BLaER1 treated with 17β-estradiol and CSF1 and Interleukin-3, amounts not matched to agents 10 nM and 100 nM (cell line): ENCODE data around the gene ZC3H7B.

Experiments
- H3K27ac ChIP-seq, 11 experiments: shearing (Covaris generic); formaldehyde crosslinking; 2 replicates each; pipeline ENCODE4 v1.8.1; 2022
- H3K27me3 ChIP-seq, 11 experiments: shearing (Covaris generic); formaldehyde crosslinking; 2 replicates each; pipeline ENCODE4 v1.8.1; 2022
- H3K36me3 ChIP-seq, 11 experiments: shearing (Covaris generic); formaldehyde crosslinking; 2 replicates each; pipeline ENCODE4 v1.8.1; 2022
- H3K4me1 ChIP-seq, 10 experiments: shearing (Covaris generic); formaldehyde crosslinking; 2 replicates each; pipeline ENCODE4 v1.8.1; 2022
- H3K4me2 ChIP-seq, 11 experiments: shearing (Covaris generic); formaldehyde crosslinking; 2 replicates each; pipeline ENCODE4 v1.8.1; 2022
- H3K4me3 ChIP-seq, 10 experiments: shearing (Covaris generic); formaldehyde crosslinking; 2 replicates each; pipeline ENCODE4 v1.8.1; 2022
- H3K9ac ChIP-seq, 11 experiments: shearing (Covaris generic); formaldehyde crosslinking; 2 replicates each; pipeline ENCODE4 v1.8.1; 2022
- H3K9me3 ChIP-seq, 11 experiments: shearing (Covaris generic); formaldehyde crosslinking; replicated peaks in 1 of 11; 2 replicates each; pipeline ENCODE4 v1.8.1; 2022
- H4K20me1 ChIP-seq, 11 experiments: shearing (Covaris generic); formaldehyde crosslinking; 2 replicates each; pipeline ENCODE4 v1.8.1; 2022
- Cebpa-rat ChIP-seq, 11 experiments: shearing (Covaris generic); IDR thresholded peaks; 2 replicates each; pipeline ENCODE4 v1.8.1; 2022

Gene ZC3H7B

DNA sequence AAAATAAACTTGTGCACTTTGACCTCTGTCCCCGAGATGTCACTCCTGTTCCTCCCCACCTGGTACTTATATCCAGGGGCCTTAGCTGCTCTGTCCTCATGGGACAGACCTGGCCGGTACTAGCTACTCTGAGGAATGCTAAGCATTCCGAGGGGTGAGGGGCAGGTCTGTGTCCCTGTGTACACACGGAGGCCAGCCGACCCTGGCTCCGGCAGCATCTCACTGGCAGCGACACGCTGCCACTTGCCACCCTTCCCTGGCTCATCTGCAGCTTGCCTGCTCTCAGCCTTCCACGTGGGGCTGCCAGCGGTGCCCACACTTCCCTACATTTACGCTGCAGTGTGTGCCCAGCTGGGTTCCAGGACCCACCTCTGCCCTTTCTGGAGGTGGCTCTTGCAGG lies 58.8 kb downstream of the ZC3H7B start:
- Histone ChIP-seq H4K20me1 (peaks cover 0 to 53% (median 12%) of the 10 kb centered on the region in 11 experiments; a peak in 11 of 22 replicates), H3K4me1 (no peaks in the 10 kb centered on the region), H3K9me3 (no peaks in the 10 kb centered on the region), H3K4me2 (no peak overlapping the region), H3K36me3 (peaks cover 31 to 59% (median 44%) of the 10 kb centered on the region in 11 experiments), H3K4me3 (no peak overlapping the region), H3K27ac (no peak overlapping the region), H3K9ac (no peak overlapping the region), H3K27me3 (no peaks in the 10 kb centered on the region)
- TF ChIP-seq Cebpa-rat (IDR thresholded peaks at IDR 0.05): no peak

DNA sequence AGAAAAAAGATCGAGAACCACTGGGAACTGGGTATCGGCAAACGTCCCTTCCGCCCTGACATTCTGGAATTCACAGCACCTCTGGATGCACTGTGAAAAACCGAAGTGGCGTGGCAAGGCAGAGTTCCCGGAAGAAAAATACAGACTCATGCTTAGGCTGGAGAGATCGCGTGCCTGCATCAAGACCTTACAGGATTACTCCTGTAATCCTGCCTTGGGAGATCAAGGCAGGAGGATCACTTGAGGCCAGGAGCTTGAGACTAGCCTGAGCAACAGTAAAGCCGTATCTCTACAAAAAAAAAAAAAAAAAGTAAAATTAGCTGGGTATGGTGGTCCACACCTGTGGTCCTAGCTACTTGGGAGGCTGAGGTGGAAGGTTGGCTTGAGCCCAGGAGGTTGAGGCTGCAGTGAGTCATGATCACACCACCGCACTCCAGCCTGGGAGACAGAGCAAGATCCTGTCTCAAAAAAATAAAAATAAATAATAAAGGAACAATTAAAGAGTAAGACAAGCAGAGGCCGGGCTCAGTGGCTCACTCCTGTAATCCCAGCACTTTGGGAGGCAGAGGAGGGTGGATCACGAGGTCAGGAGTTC lies 60.5 kb downstream of the ZC3H7B start:
- Histone ChIP-seq H3K4me2 (no peak overlapping the region), H3K27me3 (peaks cover 0 to 5% (median 2%) of the 10 kb centered on the region in 11 experiments; a peak in 6 of 22 replicates), H3K27ac (no peak overlapping the region), H3K9me3 (no peaks in the 10 kb centered on the region), H3K36me3 (peaks cover 16 to 42% (median 27%) of the 10 kb centered on the region in 11 experiments), H3K4me1 (peaks cover 1 to 6% (median 3%) of the 10 kb centered on the region in 10 experiments), H3K9ac (no peak overlapping the region), H3K4me3 (no peak overlapping the region), H4K20me1 (peaks cover 0 to 40% (median 8%) of the 10 kb centered on the region in 11 experiments; a peak in 10 of 22 replicates)
- no peak for TF ChIP-seq Cebpa-rat (IDR thresholded peaks at IDR 0.05)

DNA sequence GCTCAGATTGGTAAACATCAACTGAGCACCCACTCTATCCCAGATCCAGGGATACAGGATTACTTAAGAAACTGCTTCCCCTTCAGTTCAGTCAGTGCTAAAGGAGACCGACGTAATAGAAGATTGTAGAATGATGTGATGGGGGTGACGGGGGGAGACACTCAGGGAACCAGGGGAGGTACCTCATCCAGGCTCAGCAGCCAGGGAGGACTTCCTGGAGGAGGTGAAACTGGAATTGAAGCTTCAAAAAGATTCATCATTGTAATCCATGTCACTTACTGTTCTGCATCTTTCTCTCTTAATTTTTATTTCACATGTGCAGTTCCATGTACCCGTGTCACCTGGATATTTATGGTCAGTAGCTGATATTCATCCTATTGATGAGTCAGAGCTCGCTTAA lies 61.3 kb downstream of the ZC3H7B start:
- Histone ChIP-seq H3K27ac (no peak overlapping the region), H3K4me1 (peaks cover 9 to 14% (median 12%) of the 10 kb centered on the region in 10 experiments), H3K36me3 (peaks cover 14 to 35% (median 20%) of the 10 kb centered on the region in 11 experiments), H3K9me3 (no peaks in the 10 kb centered on the region), H4K20me1 (peaks cover 0 to 42% (median 8%) of the 10 kb centered on the region in 11 experiments; a peak in 10 of 22 replicates), H3K4me3 (no peak overlapping the region), H3K4me2 (no peak overlapping the region), H3K9ac (no peak overlapping the region), H3K27me3 (peaks cover 0 to 13% (median 10%) of the 10 kb centered on the region in 11 experiments; a peak in 10 of 22 replicates)
- TF ChIP-seq Cebpa-rat (IDR thresholded peaks at IDR 0.05): no peak

DNA sequence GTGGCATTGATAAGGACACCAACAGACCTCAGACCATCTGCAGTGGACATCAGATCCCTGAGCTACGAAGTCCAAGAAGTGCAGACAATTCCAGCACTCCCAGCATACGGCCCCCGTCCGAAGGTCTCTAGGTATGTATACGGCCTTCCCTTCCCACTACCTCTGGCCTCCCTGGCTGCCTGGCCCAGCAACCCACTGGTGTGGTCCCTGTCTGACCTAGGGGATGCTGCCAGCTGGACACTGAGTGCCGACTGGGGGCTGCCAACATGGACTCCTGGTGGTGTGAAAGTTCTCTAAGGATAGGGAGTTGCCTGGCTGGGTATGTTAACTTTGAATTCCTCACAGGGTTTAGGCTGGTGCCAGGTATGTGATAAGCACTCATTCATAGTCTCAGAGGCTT lies 62.9 kb downstream of the ZC3H7B start:
- Histone ChIP-seq H3K27me3 (peaks cover 0 to 14% (median 11%) of the 10 kb centered on the region in 11 experiments; a peak in 11 of 22 replicates), H4K20me1 (peaks cover 0 to 34% (median 1%) of the 10 kb centered on the region in 11 experiments; a peak in 7 of 22 replicates), H3K9ac (no peak overlapping the region), H3K9me3 (no peaks in the 10 kb centered on the region), H3K4me1 (peaks cover 14 to 30% (median 28%) of the 10 kb centered on the region in 10 experiments), H3K4me3 (no peak overlapping the region), H3K4me2 (no peak overlapping the region), H3K36me3 (peaks cover 0 to 19% (median 4%) of the 10 kb centered on the region in 11 experiments; a peak in 8 of 22 replicates), H3K27ac (no peak overlapping the region)
- no peak for TF ChIP-seq Cebpa-rat (IDR thresholded peaks at IDR 0.05)

DNA sequence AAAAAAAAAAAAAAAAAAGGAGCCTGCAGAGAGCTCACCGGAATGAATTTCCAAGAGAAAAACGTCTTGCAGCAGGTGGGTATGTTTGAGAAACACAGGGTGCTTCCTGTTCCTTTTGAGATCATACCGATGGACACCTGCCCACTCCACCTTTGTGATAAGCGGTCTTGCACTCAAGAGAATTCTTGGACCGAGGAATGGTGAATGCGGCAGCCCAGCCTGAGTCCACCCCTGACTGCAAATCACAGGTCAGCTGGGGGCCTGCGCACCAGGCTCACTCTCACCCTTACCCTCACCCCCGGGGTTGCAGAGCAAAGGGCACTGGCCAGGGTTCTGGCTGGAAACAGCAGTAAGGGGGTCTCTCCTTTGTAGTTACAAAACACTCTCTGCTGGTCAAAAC lies 63.6 kb downstream of the ZC3H7B start:
- Histone ChIP-seq H3K27ac (no peak overlapping the region), H3K4me1 (peaks cover 14 to 38% (median 35%) of the 10 kb centered on the region in 10 experiments), H3K9me3 (no peaks in the 10 kb centered on the region), H3K36me3 (peaks cover 0 to 16% (median 0%) of the 10 kb centered on the region in 11 experiments; a peak in 6 of 22 replicates), H3K4me2 (no peak overlapping the region), H4K20me1 (peaks cover 0 to 34% (median 0%) of the 10 kb centered on the region in 11 experiments; a peak in 6 of 22 replicates), H3K27me3 (peaks cover 0 to 14% (median 11%) of the 10 kb centered on the region in 11 experiments; a peak in 11 of 22 replicates), H3K9ac (no peak overlapping the region), H3K4me3 (no peak overlapping the region)
- no peak for TF ChIP-seq Cebpa-rat (IDR thresholded peaks at IDR 0.05)

DNA sequence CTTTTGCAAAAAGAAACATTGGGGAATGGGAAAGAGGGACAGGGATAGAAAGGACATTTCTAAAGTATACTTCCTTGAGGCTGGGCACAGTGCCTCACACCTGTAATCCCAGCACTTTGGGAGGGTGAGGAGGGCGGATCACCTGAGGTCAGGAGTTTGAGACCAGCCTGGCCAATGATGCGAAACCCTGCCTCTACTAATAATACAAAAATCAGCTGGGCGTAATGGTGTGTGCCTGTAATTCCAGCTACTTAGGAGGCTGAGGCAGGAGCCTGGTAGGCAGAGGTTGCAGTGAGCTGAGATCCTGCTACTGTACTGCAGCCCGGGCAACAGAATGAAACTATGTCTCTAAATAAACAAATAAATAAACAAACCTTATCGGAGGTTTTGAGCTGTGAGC lies 64.1 kb downstream of the ZC3H7B start:
- no peak overlapping the region for H3K4me2 ChIP-seq
- no peak overlapping the region for H3K9ac ChIP-seq
- H3K4me3 ChIP-seq: no peak overlapping the region
- peaks cover 0 to 14% (median 11%) of the 10 kb centered on the region in 11 experiments; a peak in 11 of 22 replicates for H3K27me3 ChIP-seq
- peaks cover 0 to 30% (median 0%) of the 10 kb centered on the region in 11 experiments; a peak in 5 of 22 replicates for H4K20me1 ChIP-seq
- TF ChIP-seq Cebpa-rat (IDR thresholded peaks at IDR 0.05): no peak
- H3K9me3 ChIP-seq: no peaks in the 10 kb centered on the region
- H3K4me1 ChIP-seq: peaks cover 14 to 42% (median 37%) of the 10 kb centered on the region in 10 experiments
- no peak overlapping the region for H3K27ac ChIP-seq
- H3K36me3 ChIP-seq: peaks cover 0 to 12% (median 0%) of the 10 kb centered on the region in 11 experiments; a peak in 2 of 22 replicates

DNA sequence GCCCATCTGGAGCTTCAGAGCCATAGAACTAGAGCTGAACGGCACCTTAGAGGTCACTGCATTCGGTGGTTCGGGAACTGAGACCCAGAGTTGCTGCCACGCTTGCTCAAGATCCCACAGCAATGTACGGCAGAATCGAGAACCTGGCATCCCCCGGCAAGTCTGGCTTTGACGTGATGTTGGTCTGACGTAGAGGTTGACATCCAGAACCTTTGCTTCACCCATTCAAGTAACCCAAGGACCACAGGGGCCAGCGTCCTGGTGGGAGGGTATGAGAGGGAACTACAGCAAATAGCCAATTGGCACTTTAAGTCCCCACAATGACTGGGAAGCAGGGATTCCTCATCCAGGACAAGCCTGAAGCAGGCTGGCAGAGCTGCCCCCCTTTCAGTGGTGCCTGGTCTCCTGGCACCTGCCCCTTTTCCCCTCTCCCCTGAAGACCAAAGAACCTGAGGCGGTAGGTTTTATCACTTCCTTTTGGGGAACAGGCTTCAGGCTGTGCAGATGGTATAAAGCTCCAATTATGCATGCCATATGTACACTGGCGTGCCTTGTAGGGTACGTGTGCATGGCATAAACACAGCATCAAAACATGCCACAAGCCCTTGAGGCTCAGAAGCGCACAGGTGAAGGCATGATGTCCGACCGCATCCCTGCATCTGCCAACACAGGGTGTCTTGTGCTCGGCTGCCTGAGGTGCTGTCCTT lies 65.2 kb downstream of the ZC3H7B start:
- TF ChIP-seq Cebpa-rat (IDR thresholded peaks at IDR 0.05): no peak
- Histone ChIP-seq H3K4me1 (peaks cover 14 to 45% (median 37%) of the 10 kb centered on the region in 10 experiments), H3K9ac (0 out of 22 replicates have a peak overlapping the region, but pooled peaks of 1 of the 11 experiments have one; percentile 51), H3K9me3 (no peaks in the 10 kb centered on the region), H3K27me3 (peaks cover 0 to 14% (median 11%) of the 10 kb centered on the region in 11 experiments; a peak in 11 of 22 replicates), H3K36me3 (0 out of 22 replicates have a peak, but pooled peaks cover 0 to 3% (median 0%) of the 10 kb centered on the region in 11 experiments), H3K4me3 (no peak overlapping the region), H3K4me2 (peak overlapping the region; percentile 66 to 83 (median 72); a peak in 21 of 22 replicates), H4K20me1 (peaks cover 0 to 19% (median 0%) of the 10 kb centered on the region in 11 experiments; a peak in 4 of 22 replicates), H3K27ac (no peak overlapping the region)

DNA sequence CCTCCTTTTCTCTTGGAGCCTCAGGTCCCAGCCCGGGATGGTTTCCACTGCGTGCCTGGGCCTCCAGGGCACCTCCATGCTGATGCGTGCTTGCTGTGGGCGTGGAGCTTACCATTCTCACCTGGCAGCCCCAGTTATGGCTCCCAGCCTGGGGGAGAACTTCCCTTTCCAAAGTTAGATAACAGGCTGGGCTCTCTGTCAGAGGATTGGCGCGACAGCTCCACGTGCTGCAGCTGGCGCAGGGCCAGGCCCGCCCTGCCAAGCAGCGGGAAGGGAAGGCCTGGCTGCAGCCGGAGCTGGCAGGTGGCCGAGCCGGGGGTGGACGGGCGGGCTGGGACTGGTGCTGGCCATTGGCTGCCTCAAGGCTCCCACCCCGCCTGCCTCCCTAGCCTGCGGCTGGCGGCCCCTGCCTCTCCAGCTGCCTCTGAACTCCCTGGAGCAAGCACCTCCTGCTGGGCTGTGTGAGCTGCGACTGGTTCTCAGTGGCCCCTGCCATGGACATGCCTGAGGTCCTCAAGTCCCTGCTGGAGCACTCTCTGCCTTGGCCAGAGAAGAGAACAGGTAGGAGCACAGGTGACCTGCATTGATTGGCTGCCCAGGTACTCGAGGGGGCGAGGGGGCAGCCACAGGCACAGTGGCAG lies 65.8 kb downstream of the ZC3H7B start:
- Histone ChIP-seq H4K20me1 (peaks cover 0 to 18% (median 0%) of the 10 kb centered on the region in 11 experiments; a peak in 3 of 22 replicates), H3K4me1 (peaks cover 14 to 45% (median 37%) of the 10 kb centered on the region in 10 experiments), H3K9me3 (no peaks in the 10 kb centered on the region), H3K27me3 (peaks cover 0 to 14% (median 11%) of the 10 kb centered on the region in 11 experiments; a peak in 11 of 22 replicates), H3K4me2 (peak overlapping the region; percentile 66 to 83 (median 72)), H3K4me3 (no peak overlapping the region), H3K27ac (no peak overlapping the region), H3K36me3 (no peaks in the 10 kb centered on the region), H3K9ac (peak overlapping the region in 4 of 11 experiments; percentile 19 to 51 (median 34); a peak in 3 of 22 replicates)
- no peak for TF ChIP-seq Cebpa-rat (IDR thresholded peaks at IDR 0.05)
